ENCODE data around the gene TMEM213. TPM values are rescaled to one million over a fixed set of nuclear protein-coding genes. Genes with fewer than 3 reads are reported as not detected.
A peak's percentile ranks its signal among the peaks of the same experiment; 100 is the strongest.

The TMEM213 gene
- total and polyA plus RNA-seq, 9 of the 15 experiments (the other 6 are each of a cell fraction or from before 2014, with no cell fraction given), result not detected

GRCh38 chr7:138798836-138799235, 1.0 kb downstream of the TMEM213 start (continued):
- TF ChIP-seq ZNF511 (CRISPR knock-in tag; IDR thresholded peaks at IDR 0.05) (no peak), NCOA4 (IDR thresholded peaks at IDR 0.05; ENCODE audit: partially characterized antibody) (no peak), TCF7 (IDR thresholded peaks at IDR 0.05; ENCODE audit: borderline replicate concordance) (no peak), RBM14 (IDR thresholded peaks at IDR 0.05; ENCODE audit: borderline replicate concordance, insufficient read depth, low read depth, low read length) (no peak), ZNF282 (CRISPR knock-in tag; IDR thresholded peaks at IDR 0.05) (no peak), ZNF586 (CRISPR knock-in tag; conservative IDR thresholded peaks at IDR 0.05) (no peak), ILK (tag; IDR thresholded peaks at IDR 0.05; ENCODE audit: borderline replicate concordance, low read depth) (no peak)

- POLR2A ChIA-PET, result interaction anchor here (0.8 to 1.2 kb wide), 2 partner anchors 23 to 60 kb away, joined by 3 read pairs; no protein-coding TSS in a partner anchor
- FAIRE-seq, result no peak
- no peaks in the 10 kb centered on the region for H3K4me1 ChIP-seq (replicated peaks in 1 of 2; ENCODE audit: control insufficient read depth in 2 of 2, insufficient read depth in 2 of 2, low read length in 2 of 2)
These were observed 1.7 kb downstream of the TMEM213 start for GRCh38 chr7:138799336-138800000.

More at GRCh38 chr7:138799336-138800000, 1.7 kb downstream of the TMEM213 start:
- BruUV-seq (replicated peaks), result no TSS peak
- Histone ChIP-seq H3K79me2 (ENCODE audit: control insufficient read depth, insufficient read depth, low read length) (no peaks in the 10 kb centered on the region), H3K27me3 (ENCODE audit: control insufficient read depth in 2 of 2, insufficient read depth in 2 of 2, low read length in 2 of 2) (peaks cover 31 to 60% of the 10 kb centered on the region in 2 experiments), H3K36me3 (ENCODE audit: control insufficient read depth, insufficient read depth, low read length) (no peaks in the 10 kb centered on the region), H3K27ac (ENCODE audit: extremely low read depth, low read depth, low read length) (no peak overlapping the region), H3K9ac (ENCODE audit: insufficient read depth in 1 of 2, low read depth in 2 of 2, low read length in 2 of 2) (no peak overlapping the region), H4K20me1 (replicated peaks; ENCODE audit: control insufficient read depth, insufficient read depth, low read length) (no peaks in the 10 kb centered on the region), H3K4me3 (no peak overlapping the region), H2AFZ (ENCODE audit: low read depth, low read length) (no peak overlapping the region), H3K9me3 (replicated peaks; ENCODE audit: control insufficient read depth, insufficient read depth, low read depth, low read length) (no peaks in the 10 kb centered on the region), H3K9me1 (ENCODE audit: control insufficient read depth, insufficient read depth, low read length) (no peaks in the 10 kb centered on the region), H3K4me2 (ENCODE audit: insufficient read depth, low read length) (no peak overlapping the region)
- ATAC-seq (no peak), DNase-seq (ENCODE audit: extremely low read depth in 1 of 4, low spot score in 3 of 4) (no peak)
- intact Hi-C loops (cut with micrococcal nuclease), result no loop called here
- WGBS (ENCODE audit: insufficient coverage, low coverage, missing lambda C conversion rate), result 0% methylated on average over 7 of the region's 7 CpGs
- in situ Hi-C loops (cut with MboI), result no loop called here
- CTCF ChIA-PET (ENCODE audit: low intra/inter-chr PET ratio), result interaction anchor here (0.6 kb wide), 1 partner anchor 827 kb away, joined by 3 read pairs; no protein-coding TSS in a partner anchor
- TF ChIP-seq MAFF (IDR thresholded peaks at IDR 0.05; ENCODE audit: low read length) (0 out of 2 replicates have a peak, but pooled peaks have one; percentile 36), C11orf30 (IDR thresholded peaks at IDR 0.05; ENCODE audit: low read depth) (peak; percentile 48; the same call in 1 of the 2 replicates), ETS2 (tag; IDR thresholded peaks at IDR 0.05; ENCODE audit: borderline replicate concordance, poor library complexity, severe bottlenecking) (no peak), CHD2 (IDR thresholded peaks at IDR 0.05; ENCODE audit: low read depth, low read length) (no peak), ZNF316 (IDR thresholded peaks at IDR 0.05) (peak; percentile 57), CCNT2 (IDR thresholded peaks at IDR 0.05; ENCODE audit: borderline replicate concordance, extremely low read depth, insufficient read length, low read depth, low read length) (no peak)
- TF ChIP-seq, protein P1, sequence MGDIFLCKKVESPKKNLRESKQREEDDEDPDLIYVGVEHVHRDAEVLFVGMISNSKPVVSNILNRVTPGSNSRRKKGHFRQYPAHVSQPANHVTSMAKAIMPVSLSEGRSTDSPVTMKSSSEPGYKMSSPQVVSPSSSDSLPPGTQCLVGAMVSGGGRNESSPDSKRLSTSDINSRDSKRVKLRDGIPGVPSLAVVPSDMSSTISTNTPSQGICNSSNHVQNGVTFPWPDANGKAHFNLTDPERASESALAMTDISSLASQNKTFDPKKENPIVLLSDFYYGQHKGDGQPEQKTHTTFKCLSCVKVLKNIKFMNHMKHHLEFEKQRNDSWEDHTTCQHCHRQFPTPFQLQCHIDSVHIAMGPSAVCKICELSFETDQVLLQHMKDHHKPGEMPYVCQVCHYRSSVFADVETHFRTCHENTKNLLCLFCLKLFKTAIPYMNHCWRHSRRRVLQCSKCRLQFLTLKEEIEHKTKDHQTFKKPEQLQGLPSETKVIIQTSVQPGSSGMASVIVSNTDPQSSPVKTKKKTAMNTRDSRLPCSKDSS (IDR thresholded peaks at IDR 0.05; ENCODE audit: low read depth, partially characterized antibody), result no peak
- TF ChIP-seq, protein P2, sequence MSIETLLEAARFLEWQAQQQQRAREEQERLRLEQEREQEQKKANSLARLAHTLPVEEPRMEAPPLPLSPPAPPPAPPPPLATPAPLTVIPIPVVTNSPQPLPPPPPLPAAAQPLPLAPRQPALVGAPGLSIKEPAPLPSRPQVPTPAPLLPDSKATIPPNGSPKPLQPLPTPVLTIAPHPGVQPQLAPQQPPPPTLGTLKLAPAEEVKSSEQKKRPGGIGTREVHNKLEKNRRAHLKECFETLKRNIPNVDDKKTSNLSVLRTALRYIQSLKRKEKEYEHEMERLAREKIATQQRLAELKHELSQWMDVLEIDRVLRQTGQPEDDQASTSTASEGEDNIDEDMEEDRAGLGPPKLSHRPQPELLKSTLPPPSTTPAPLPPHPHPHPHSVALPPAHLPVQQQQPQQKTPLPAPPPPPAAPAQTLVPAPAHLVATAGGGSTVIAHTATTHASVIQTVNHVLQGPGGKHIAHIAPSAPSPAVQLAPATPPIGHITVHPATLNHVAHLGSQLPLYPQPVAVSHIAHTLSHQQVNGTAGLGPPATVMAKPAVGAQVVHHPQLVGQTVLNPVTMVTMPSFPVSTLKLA (conservative IDR thresholded peaks at IDR 0.05), result no peak
